HG03520 (cell line): ENCODE data around the gene RNF225.
A peak's percentile ranks its signal among the peaks of the same experiment; 100 is the strongest.
"Not testable (repeated sequence)": the region's sequence is repeated elsewhere in the genome, so short reads cannot be mapped to it uniquely, and the experiment has no call there.

Experiments used
- ATAC-seq: cut with Tn5 transposase; IDR thresholded peaks from one replicate; pipeline ENCODE4 v1.9.1; 2021; ENCODE audit warnings: mild to moderate bottlenecking, moderate library complexity; ENCODE audit not compliant: unreplicated experiment

The RNF225 gene

DNA sequence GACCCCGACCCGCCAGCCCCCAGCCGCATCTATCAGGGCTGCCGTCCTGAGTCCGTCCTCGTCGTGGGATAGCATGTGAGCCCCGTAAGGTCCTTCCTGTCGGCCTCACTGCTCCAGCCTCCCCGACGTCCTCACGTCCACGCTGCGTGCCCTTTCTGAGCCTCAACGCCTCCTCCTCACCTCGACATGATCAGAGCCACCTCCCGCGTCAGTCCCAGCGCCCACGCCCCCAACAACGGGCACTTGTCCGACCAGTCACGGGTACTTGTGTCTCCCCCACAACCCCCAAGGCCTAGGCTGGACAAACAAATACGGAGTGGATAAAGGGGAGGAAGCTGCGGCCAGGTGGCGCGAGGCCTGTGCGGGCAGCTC lies 33.6 kb upstream of the RNF225 start:
- ATAC-seq: peak; percentile 13

DNA sequence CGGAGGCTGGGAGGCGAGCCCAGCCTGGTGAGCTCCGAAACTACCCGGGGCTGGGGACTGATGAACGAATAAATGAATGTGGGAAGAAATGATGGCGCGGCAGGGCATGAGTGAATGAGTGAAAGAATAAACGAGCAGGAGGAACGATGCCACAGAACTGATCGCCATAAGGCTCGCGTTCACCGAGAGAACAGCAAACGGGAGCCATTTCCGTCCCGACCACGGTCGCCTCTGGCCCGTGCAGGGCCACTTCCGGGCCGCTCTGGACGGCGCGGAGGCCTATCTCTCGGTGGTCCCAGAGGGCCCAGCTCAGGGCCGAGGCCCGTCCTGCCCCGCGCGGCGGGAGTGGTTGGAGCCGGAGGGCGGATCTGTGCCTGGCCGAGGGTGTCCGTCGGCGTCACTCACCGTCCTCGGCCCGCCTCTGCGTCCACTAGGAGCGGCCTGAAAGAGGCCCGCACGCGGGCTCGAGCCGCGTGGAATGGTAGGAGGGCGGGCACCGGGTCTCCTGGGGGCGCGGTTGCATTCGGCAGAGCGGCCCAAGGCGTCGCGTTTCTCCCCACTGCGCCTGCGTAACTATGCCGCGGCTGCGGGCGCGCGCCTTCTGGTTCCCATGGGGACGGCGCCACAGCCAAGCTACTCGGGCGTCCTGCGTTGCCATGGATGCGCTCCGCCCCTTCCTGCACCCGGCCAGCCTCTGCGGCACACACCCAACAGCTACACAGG lies 33.0 kb upstream of the RNF225 start, which contains the start of gene ZNF497:
Gene ZNF497 (minus strand): TSS at position 480 of the 723 bp plus-strand sequence. CDS start 5,116 bp downstream, outside the sequence.
- peak; percentile 85 for ATAC-seq

DNA sequence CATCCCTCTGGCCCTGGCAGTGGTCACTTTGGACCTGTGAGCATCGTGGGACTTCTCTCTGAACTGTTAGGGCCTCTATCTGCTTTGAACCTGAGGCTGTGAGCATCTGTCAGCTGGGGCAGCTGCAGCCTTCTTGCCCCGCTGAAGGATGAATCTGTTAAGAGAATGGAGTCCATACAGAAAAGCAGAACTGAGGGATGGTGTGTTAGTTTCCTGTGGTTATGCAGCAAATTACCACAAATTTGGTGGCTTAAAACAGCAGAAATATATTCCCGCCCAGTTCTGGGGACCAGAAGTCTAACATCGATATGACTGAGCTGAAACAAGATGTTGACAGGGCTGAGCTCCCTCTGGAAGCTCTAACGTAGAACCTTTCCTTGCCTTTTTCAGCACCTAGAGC lies 31.3 kb upstream of the RNF225 start:
- ATAC-seq: no peak

DNA sequence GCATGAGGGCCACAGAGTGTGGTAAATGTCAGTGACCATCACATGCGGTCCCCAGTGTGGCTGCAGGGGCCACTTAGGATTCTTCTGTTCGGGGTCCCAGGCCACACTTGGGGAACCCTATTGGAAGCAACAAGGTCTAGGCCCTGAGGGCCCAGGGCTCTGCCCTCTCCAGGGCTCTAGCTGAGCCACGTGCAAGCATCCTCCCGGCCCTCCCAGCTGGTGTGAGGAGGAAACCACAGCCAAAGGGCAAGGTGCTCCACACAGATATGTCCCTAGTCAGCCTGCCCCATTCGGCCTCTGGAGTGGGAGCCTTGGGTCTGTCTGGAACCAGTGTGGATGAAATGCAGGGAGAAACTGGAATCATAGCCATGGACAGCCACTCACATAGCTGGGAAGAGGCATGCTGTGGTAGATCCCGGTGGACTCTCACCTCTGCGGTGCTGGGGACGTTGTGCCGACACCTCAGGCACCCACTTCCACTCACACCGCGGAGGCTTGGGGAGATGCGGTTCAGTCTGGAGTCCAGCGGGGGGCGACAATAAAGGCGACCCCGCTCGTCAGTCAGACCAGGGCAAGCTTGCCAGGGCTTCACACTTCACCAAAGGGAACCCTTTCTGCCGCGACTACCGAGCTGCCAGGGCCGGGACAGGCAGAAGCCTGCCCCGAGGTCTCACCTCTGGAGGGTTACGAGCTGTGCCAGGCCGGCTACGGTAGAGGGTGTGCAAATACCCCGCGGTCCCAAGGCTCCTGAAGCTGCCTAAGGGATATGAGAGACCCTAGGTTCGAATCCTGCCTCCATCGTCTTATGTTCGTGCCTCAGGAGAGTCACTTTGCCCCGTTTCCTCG lies 28.6 kb upstream of the RNF225 start:
- no peak for ATAC-seq

DNA sequence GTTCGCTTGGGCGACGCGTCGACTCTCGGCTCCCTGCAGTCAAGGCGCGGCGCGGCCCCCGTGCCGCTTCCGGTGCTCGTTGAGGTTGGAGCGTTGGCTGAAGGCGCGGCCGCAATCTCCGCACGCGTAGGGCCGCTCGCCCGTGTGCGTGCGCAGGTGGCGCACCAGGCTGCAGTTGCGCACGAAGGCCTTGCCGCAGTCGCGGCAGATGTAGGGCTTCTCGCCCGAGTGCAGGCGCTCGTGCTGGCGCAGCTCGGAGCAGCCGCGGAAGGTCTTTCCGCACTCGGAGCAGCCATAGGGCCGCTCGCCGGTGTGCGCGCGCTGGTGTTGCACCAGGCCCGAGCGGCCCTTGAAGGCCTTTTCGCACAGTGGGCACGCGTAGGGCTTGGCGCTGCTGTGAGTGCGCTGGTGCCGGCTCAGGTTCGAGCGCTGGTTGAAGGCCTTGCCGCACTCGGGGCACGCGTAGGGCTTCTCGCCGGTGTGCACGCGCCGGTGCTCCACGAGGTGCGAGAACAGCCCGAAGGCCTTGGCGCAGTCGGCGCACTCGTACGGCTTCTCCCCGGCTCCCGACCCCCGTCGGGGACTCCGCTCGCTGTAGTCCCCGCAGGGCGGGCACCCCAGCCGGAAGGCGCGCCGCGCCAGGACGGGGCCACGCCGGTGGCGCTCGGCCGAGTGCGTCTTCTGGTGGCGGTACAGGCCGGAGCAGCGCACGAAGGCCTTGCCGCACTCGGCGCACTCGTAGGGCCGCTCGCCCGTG lies 27.6 kb upstream of the RNF225 start:
- no peak for ATAC-seq

DNA sequence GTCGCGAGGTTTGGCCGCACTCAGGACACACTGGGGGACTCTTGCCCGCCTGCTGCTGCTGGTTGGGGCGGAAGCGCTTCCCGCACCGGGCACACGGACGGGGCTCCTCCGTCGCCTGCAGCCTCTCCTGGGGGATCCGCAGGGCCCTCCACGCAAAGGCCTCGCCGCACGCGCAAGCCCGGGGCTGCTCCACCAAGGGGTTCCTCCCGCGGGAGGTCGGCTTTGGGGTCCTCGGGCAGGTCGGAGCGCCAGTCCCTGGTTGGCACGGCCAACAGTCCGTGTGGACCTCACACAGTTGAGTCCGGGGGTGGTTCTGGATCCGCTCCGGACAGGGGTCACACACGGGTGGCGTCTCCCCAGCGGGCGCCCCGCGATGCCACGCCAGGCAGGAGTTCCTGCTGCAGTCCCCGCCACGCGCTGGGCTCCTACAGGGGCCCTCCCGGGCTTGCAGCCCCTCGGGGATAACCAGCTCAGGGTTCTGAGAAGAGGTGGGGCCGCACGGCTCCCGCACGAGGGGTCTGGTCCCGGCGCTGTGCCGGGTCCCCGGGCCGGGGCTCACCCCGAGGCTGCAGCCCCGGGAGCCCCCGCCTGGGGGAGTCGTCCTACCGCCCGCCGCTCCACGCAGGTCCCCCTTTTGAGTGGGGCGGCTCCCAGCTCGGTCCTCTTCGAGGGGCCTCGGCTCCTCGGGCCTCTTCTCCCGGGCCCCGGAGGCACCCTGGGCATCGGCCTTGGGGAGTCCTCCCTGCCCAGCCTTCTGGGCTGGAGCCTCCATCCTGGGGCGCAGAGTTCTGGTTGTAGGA lies 26.7 kb upstream of the RNF225 start:
- no peak for ATAC-seq

DNA sequence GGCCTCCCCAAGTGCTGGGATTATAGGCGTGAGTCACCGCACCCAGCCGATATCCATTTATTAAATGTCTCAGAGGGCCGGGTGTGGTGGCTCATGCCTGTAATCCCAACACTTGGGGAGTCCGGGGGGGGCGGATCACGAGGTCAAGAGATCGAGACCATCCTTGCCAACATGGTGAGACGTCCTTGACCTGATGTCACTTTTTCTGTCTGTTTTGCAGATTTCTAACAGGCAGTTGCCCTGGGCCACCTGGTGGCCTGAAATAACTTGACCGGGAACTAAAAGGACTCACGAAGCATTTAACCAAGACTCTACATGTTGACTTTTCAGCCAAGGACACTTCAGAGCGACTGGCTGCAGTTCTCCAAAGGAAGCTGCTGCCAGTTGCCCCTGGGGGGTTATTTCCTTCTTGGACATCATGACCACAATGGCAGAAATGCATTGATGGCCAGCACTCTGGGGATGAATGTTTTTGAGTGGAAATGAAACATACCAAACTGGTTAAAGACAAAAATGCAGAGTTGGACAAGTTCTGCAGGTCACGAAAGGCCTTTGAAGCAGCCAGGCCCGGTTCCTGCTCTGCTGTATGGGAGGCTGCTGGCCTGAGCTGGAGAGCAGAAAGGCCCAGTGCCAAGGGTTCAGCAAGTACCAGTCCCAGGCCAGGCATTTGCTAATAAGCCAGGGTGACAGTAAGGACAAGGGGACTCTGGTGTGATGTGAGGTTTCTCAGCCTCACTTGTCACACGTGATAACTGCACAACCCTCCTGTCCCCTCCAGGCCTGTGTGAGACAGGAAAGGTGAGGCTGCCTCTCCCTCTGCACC lies 22.9 kb upstream of the RNF225 start:
- ATAC-seq: no peak

DNA sequence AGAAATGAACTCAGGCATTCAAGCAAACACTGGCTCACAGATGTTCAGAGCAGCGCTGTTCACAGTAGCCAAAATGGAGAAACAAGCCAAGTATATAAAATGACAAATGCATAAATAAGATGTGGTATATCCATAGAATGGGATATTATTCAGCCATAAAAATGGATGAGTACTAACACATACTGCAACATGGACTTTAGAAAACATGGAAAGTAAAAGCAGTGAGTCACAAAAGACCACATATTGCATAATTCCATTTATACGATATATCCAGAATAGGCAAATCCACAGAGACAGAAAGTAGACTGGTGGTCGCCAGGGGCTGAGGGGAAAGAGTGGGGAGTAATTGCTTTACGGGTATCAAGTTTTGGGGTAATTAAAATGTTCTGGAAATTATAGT lies 21.3 kb upstream of the RNF225 start:
- ATAC-seq: no peak

DNA sequence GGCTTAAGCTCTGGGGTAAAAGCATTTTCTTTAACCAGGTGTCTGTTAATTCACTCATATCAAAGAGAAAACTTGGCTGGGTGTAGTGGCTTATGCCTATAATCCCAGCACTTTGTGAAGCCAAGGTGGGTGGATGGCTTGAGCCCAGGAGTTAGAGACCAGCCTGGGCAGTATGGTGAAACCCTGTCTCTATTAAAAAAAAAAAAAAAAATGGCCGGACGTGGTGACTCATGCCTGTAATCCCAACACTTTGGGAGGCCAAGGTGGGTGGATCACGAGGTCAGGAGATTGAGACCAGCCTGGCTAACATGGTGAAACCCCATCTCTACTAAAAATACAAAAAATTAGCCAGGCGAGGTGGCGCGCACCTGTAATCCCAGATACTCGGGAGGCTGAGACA lies 18.7 kb upstream of the RNF225 start:
- not testable (repeated sequence) for ATAC-seq

DNA sequence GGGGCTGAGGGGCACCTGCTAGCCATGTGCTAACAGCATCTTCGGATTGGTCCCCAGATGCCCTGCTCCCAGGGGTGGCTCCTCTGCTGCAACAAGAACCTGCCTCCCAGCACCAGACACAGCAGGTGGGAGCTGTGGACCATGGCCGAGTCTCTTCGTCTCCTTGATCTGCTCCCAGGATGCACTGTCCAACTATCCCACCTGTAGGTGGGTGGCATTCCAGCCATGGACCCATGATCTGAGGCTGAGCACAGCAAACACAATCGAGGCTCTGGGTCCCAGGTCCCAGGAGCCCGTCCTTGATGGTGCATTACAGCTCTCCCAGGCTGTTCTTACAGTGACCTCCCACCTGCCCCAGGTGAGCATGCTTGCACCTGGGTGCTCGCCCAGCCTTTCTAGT lies 16.2 kb upstream of the RNF225 start:
- no peak for ATAC-seq

DNA sequence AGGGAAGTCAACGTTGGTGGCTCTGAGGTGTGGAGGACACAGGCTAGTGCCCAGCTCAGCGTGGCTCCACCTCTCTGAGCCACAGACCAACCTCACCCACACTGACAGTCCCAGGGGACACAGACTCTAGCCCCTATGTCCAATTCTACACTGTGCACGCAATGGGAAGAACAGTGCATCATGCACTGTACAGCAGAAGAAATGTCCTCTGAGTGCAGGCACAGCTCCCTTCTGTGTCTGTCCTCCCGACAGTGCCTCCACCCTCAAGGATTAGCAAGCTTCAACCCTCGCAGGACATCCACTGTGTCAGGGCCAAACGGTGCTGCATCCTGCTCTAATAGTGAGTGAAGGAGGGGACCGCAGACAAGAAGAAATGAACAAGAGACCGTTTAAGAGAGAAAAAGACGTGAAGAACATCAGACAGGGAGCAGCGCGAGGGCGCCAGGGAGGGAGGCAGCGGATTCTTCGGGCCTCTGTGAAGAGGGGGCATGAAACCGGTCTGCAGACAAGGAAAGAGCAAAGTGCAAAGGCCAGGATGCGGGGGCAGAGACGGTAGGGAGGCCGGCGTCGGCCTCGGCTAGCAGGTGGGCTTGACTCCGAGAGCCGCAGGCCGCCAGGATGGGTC lies 15.3 kb upstream of the RNF225 start:
- no peak for ATAC-seq

DNA sequence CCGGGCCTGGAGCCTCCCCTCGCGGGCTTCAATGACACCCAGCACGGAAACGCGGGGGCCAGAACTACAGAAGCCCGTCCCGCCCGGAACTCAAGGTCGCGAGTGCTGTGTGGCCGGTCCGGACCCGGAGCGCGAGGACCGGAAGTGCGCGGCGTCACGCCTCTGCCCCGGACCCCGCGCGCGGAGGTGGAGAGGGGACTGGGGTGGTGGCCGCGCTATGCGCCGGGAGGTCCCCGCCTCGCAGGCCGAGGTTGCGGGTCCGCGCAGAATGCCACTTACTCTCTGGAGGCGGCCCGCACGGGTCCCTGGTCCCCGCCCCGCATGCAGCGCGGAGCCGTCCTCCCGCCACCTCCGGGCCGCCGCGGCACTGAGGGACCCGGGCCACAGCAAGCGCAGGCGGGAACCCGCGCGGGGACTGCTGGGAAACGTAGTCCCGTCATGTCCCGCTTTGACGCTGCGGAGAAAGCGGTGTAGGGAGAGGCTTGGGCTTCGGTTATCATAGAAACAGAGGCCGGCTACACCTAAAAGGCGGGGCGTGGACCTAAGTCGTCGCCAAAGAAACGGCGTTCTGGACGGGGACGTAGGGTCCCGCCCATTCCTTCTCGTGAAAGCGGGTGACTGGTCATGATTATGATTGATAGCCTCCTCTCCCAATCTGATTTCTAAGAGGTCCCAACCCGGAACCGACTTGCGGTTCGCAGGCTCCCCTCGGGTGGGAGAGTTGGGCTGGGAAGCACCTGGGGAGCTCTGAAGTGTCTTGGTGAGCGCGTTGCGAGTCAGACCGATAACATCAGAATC lies 14.6 kb upstream of the RNF225 start, which contains the start of gene ZNF837:
Gene ZNF837 (minus strand): TSS at position 369 of the 798 bp plus-strand sequence. CDS start 11,698 bp downstream, outside the sequence.
- ATAC-seq: peak; percentile 79

DNA sequence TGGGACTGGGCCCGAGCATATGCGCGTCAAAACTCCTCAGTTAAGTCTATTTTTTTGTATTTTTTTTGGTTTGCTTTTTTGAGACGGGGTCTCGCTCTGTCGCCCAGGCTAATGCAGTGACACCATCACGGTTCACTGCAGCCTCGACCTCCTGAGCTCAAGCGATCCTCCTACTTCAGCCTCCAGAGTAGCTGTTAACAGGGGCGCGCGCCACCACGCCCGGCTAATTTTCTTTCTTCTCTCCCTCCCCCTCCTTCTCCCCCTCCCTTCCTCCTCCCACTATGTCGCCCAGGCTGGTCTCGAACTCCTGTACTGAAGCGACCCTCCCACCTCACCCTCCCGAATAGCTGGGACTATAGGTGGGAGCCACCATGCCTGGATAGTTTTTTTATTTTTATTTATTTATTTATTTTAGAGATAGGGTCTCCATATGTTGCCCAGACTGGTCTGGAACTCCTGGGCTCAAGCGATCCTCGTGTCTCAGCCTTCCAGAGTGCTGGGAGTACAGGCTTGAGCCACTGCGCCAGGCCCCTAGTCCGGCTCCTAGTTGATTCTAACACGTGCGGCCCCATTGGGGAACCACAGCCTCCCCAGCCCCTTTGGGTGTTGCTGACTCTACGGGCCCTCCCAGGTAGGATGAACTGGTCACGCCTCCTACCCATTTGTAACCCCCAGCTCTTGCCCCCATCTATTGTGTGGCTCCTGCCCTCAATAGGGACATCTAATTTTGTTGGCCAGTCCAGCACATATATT lies 13.8 kb upstream of the RNF225 start:
- ATAC-seq: no peak

DNA sequence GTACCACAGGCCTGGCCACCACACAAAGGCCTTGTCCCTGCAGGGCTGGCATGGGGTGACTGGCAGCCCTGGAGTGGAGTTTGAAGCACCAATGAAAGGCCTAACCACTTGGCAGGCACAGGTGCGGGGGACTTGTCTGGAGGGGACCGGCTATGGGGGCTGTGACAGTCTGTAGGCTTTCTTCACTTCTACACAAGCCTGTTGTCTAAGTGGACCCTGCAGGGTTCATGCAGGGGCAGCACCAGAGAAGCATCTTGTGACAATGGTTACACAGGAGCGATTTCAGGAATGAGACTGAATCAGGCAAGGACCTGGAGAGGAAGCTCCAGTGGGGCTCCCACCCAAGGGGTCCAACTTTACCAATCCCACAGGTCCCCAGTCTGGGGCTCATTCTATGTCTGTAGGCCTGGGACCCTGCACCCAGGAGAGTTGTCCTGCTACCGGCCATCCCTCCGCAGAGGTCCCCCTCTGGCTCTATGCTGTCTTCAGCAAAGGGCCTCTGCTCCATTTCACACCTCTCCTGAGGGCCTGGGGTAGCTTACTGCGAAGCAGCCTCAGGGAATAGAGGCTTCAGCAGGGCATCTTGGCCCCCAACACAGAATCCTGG lies 12.4 kb upstream of the RNF225 start:
- ATAC-seq: no peak

DNA sequence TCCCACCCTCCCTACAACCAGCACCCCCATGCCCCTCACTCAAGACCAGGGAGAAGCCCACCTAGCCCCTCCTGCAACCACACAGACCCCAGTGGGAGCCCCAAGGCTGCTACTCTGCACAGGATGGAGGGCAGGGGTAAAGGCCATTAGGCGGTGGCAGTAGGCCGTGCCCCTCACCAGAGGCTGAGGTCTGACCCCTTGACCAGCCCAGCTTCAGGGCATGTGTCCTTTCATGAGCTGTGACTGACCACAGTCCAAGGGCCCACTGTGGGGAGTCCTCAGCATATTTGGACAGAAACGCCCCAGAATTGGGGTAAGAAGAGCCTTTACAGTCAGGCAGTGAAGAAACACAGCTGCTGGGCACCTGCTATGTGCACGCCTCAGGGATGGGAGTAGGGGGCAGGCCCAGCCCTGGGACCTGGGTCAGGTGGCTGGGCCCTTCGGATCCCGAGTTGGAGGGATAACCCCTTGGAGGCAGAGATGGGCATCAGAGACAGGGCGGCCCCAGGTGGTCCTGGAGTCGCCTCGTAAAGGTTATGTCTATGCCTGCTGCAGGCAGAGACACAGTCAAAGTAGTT lies 10.1 kb upstream of the RNF225 start:
- no peak for ATAC-seq

DNA sequence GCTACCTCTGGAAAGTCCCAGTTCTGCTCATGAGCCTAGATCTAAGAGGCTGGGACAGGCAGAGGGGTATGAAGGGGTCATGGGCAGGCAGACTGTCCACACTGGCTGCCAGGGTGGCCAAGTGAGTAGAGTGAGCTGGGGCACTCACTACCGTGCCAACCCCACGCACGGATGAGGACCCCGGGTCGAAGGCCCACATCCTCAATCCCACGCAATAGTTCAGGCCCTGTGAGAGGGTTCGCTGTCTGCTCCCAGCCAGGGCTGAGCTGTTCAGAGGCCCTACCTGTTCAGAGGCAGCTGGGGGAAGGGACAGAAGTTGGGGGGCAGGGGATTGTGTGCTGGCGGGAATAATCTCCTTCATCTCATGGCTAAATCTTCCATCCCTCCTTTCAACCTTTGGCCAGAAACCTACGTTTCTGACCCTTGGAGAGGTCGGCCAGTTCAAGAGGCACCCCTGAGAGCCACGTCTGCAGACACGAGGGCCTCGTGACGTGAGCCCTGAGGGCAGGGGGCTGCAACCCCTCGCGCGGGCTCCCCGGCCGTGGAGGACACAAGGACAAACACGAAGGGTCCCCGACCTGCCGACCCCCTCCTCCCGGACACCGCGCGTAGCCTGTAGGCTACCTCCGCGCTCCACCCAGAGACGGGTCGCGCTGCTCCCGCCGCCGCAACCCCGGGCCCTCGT lies 9.4 kb upstream of the RNF225 start:
- no peak for ATAC-seq
